ENCODE data around the gene GSTO1.

Gene GSTO1

DNA sequence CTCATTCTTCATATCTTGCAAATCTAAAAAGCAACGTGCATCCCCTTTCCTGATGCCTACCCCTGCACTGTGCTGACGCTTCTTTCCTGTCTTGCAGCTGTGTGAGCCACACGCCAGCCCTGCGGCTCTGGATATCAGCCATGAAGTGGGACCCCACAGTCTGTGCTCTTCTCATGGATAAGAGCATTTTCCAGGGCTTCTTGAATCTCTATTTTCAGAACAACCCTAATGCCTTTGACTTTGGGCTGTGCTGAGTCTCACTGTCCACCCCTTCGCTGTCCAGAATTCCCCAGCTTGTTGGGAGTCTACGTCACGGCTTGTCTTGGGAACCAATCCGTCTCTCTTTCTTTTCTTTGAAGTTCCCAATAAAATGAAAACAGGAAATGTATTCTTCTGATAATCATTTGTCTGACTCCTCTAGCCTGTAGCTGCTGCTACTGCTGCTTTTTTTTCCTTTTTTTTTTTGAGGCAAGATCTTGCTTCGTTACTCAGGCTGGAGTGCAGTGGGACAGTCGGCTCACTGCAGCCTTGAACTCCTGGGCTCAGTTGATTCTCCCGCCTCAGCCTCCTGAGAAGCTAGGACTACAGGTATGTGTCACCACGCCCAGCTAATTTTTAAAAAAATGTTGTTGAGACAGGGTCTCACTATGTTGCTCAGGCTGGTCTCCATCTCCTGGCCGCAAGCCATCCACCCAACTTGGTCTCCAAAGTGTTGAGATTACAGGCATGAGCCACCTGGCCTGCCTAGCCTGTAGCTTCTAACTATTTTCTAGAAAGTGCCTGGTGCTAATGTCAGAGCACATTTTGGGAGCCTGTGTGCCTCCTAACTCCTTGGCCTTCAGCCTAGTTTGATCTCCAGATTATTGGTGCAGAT is 44.6 kb downstream of the GSTO1 start:
- H3K4me3 ChIP-seq (ENCODE audit: low read depth, low read length), result peak overlapping the region; percentile 8
- peak; percentile 72 for DNase-seq (ENCODE audit: low read depth)

- peak; percentile 98 for DNase-seq (ENCODE audit: low read depth)
These were observed 45.5 kb downstream of the GSTO1 start for GRCh38 chr10:104300002-104300735.

GRCh38 chr10:104300736-104301292 is 46.1 kb downstream of the GSTO1 start:
- DNase-seq (ENCODE audit: low read depth), result peak; percentile 97
- peak overlapping the region; percentile 20 for H3K4me3 ChIP-seq (ENCODE audit: low read depth, low read length)

More at GRCh38 chr10:104300002-104300735, 45.5 kb downstream of the GSTO1 start:
- peak overlapping the region; percentile 20 for H3K4me3 ChIP-seq (ENCODE audit: low read depth, low read length)

DNA sequence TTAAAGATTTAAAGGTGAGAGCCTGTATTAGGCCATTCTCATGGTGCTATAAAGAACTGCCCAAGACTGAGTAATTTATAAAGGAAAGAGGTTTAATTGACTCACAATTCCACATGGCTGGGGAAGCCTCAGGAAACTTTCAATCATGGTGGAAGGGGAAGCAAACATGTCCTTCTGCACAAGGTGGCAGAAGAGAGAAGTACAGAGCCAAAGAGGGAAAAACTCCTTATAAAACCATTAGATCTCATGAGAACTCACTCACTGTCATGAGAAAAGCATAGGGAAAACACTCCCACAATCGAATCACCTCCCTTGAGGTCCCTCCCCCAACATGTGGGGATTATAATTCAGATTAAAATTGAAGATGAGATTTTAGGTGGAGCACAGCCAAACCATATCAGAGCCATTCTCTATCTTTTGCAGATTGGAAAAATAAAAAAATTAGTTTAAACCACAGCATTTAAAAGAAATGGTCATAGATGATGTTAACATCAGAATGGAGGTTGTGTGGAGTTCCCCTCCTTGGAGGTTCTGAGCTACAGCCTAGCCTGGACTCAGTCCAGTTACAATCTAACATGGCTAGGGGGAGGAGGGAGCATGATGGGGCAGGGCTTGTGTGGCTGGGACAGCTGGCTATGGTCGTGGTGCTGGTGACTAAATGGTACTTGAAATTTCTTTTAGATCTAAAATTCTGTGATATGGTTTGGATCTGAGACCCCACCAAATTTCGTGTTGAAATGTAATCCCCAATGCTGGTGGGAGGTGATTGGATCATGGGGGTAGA is 47.4 kb downstream of the GSTO1 start:
- H3K4me3 ChIP-seq (ENCODE audit: low read depth, low read length), result no peak overlapping the region
- DNase-seq (ENCODE audit: low read depth), result no peak

DNA sequence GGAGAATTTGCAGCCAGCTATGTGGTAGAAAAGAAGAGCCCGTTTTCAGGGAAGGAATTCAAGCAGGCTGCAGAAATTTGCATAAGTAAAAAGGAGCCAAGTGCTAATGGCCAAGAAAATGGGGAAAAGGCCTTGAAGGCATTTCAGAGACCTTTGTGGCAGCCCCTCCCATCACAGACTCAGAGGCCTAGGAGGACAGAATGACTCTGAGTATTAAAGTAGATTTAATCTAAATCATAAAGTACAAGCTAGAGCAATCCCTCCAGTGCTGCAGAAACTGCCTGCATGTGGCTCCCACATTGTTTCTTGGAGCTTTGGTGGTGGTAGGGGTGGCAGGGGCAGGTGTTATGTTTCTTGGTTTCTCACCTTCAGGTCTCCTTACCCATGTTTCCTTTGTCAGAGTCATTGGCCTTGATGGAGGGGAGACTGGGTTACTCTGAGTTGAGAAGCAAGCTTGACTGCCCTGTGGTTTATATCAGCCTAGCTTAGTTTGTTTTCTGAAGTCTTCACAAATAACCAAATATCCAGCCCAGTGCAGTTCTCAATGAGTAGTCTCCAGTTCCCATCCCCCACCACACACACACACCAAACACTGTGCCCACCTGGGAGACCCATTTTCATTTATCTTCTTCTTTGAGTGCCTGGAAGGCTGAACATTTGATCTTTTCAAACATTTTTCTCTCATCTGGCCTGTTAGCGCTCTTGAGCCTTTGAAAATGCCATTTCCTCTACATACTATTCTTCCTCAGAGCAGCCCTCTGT is 49.1 kb downstream of the GSTO1 start:
- DNase-seq (ENCODE audit: low read depth), result no peak
- no peak overlapping the region for H3K4me3 ChIP-seq (ENCODE audit: low read depth, low read length)

DNA sequence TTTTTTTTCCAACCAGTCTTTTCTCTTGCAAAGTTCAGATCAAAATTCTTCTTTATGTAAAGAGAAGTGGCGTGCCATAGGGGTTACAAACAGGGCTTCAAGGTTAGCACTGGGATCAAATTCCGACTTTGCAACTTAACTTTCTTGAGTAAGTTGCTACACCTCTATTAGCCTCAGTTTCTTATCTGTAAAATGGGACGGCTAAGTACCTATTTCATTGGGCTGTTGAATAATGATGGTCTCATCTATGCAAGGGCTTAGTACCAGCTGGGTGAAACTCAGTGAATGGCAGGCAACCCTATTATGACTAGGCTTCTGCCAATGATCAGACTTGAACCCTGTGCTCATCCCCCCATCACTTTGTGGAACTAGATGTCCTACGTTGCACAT is 49.7 kb downstream of the GSTO1 start:
- DNase-seq (ENCODE audit: low read depth), result no peak

GRCh38 chr10:104304927-104305326 is 50.2 kb downstream of the GSTO1 start:
- H3K4me3 ChIP-seq (ENCODE audit: low read depth, low read length), result no peak overlapping the region
- no peak for DNase-seq (ENCODE audit: low read depth)

More for the DNA sequence above, 49.7 kb downstream of the GSTO1 start:
- H3K4me3 ChIP-seq (ENCODE audit: low read depth, low read length), result no peak overlapping the region

DNA sequence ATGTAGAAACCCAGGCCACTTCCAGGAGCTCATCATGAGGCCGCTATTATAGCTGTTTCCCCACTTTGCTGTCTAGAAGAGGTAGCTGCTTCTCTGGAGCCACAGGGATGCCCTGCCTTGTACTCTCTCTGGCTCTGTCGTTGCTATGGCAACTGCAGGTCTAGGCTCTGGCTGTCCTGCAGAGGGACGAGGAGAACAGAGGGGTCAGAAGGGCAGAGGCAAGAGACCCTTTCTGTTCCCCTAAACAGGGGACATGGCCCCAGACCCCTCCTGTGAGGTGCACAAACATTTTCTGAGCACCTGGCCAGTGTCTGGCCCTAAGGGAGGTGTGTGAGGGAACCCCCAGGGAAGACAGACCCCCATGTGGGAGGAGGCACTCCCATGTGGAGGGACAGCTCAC is 52.2 kb downstream of the GSTO1 start:
- H3K4me3 ChIP-seq (ENCODE audit: low read depth, low read length), result no peak overlapping the region

GRCh38 chr10:104307576-104308438 is 53.1 kb downstream of the GSTO1 start:
- H3K4me3 ChIP-seq (ENCODE audit: low read depth, low read length), result no peak overlapping the region
- peak; percentile 67 for DNase-seq (ENCODE audit: low read depth)

More for the DNA sequence above, 52.2 kb downstream of the GSTO1 start:
- DNase-seq (ENCODE audit: low read depth), result no peak

DNA sequence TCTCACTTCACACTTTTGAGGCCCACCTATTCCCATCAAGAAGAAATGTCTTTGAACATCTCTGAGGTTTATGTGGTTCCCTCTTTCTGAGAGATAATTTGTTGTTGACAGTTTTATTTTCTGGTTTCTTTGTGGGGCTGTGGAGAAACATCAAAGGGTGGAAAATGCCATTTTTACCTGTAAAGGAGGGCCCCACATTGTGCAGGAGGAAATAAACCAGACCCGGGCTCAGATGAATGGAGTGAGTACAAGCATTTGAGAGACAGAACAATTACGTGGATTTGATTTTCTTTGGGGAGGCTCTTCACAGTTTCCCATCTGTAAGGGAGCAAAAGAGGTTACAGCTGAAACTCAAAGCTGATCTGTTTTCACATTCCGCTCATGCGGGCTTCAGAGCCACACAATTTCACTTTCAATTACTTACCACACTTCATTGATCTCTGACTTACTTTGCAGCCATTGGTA is 53.8 kb downstream of the GSTO1 start:
- no peak overlapping the region for H3K4me3 ChIP-seq (ENCODE audit: low read depth, low read length)

DNA sequence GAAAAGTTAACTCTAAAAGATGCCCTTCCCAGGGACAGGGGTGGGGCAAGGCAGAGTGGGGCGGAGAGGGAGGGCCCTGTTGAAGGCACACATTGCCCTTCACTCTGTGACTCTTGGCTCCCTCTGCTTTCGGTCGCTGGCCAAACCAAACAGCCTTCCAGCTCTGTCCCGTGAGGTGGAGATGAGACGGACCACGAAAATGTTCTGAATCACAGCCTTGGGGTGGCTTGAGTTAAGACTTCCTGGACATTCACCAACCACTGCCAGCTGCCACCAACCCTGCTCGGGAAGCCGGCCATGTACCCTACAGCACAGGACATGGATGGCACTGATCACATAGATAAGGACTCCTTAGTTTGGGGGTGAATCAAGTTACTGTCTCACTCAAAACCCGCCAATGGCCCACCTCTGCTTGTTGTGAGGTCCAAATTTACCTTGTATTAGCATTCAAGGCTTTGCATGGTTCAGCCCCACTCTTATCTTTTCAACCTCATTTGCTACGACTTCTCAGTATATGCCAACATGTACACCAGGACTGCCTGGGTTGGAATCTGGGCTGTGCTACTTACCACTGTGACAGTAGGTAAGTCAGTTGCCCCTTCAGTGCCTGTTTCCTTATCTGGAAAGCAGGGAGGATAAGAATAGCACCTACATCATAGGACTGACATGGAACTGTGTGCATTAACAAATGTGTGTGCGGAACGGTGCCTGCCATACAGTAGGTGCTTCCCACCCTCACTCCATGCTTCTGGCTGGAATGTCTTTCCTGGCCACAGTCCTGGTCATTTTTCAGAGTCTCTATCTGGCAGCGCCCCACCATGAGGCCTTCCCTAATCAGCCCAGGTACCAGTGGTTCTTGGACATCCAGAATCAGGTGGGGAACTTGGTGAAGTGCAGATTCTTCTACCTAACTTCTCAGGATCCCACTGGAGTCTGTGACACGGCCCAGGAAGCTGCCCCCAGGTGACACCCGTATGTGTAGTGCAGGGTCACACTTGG is 55.6 kb downstream of the GSTO1 start:
- no peak overlapping the region for H3K4me3 ChIP-seq (ENCODE audit: low read depth, low read length)
- peak; percentile 80 for DNase-seq (ENCODE audit: low read depth)

More for the DNA sequence above, 53.8 kb downstream of the GSTO1 start:
- no peak for DNase-seq (ENCODE audit: low read depth)

GRCh38 chr10:104311184-104311720 is 56.6 kb downstream of the GSTO1 start:
- no peak for DNase-seq (ENCODE audit: low read depth)
- no peak overlapping the region for H3K4me3 ChIP-seq (ENCODE audit: low read depth, low read length)

GRCh38 chr10:104314591-104315485 is 60.1 kb downstream of the GSTO1 start:
- no peak for DNase-seq (ENCODE audit: low read depth)
- no peak overlapping the region for H3K4me3 ChIP-seq (ENCODE audit: low read depth, low read length)

DNA sequence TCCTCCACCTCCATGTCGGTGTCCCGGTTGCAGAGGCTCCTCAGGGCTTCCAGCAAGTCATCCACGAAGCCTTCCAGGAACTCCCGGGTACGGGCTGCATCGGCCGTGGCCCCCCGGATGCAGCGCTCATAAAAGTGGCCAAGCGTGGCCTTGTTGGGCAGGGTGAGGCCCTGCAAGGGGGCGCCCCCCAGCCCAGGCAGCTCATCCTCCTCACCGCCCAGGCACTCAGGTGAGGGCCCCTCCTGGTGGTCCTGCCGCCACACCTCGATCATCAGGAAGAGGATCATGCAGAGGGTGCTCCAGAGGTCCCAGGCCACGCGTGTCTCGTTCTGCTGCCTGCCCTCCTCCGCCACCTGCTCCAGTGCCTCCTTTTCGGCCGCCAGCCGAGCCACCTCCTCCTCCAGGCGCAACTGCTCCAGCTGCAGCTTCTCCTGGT is 60.8 kb downstream of the GSTO1 start:
- H3K4me3 ChIP-seq (ENCODE audit: low read depth, low read length), result no peak overlapping the region
- no peak for DNase-seq (ENCODE audit: low read depth)

DNA sequence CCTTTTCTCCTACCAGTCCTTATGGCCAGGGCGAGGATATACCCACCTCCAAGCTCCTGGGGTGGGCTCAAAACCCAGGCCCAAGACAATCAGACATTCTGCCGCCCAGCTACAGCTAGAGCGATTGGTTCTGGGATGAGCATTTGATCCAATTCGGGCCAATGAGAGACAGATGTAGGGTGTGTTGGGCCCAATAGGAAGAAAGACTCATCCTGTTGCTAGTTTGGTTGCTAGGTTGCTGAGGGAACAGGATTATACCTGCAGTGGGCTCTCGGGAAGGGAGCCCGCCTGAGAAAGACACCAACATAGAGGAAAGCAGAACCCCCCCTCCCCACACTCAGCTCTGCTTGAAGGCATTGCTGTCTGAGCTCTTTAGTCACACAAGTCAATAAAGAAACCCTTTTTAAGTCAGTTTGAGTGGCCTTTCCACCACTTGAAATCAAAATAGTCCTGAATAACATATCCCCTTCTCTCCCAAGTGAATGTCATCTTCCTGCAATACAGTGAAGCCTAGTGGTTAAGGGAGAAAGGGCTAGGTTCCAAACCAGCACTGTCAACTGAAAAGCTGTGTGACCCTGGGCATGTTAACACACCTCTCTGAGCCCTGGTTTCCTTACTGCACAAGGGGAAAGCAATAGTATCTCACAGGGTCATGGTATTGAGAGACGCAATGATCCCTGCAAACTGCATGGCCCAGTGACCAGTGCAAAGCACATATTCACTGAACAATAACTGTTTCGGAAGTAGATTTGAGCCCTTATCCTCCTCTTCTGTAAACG is 61.8 kb downstream of the GSTO1 start:
- H3K4me3 ChIP-seq (ENCODE audit: low read depth, low read length), result no peak overlapping the region
- no peak for DNase-seq (ENCODE audit: low read depth)
